ENCODE measurements around the gene RNF213.

RNF213 gene

GRCh38 chr17:80444644-80444979 is 184.0 kb downstream of the RNF213 start (continued):
- TF ChIP-seq, protein P1, sequence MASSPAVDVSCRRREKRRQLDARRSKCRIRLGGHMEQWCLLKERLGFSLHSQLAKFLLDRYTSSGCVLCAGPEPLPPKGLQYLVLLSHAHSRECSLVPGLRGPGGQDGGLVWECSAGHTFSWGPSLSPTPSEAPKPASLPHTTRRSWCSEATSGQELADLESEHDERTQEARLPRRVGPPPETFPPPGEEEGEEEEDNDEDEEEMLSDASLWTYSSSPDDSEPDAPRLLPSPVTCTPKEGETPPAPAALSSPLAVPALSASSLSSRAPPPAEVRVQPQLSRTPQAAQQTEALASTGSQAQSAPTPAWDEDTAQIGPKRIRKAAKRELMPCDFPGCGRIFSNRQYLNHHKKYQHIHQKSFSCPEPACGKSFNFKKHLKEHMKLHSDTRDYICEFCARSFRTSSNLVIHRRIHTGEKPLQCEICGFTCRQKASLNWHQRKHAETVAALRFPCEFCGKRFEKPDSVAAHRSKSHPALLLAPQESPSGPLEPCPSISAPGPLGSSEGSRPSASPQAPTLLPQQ (tag by site-specific recombination; IDR thresholded peaks at IDR 0.05): no peak

DNA sequence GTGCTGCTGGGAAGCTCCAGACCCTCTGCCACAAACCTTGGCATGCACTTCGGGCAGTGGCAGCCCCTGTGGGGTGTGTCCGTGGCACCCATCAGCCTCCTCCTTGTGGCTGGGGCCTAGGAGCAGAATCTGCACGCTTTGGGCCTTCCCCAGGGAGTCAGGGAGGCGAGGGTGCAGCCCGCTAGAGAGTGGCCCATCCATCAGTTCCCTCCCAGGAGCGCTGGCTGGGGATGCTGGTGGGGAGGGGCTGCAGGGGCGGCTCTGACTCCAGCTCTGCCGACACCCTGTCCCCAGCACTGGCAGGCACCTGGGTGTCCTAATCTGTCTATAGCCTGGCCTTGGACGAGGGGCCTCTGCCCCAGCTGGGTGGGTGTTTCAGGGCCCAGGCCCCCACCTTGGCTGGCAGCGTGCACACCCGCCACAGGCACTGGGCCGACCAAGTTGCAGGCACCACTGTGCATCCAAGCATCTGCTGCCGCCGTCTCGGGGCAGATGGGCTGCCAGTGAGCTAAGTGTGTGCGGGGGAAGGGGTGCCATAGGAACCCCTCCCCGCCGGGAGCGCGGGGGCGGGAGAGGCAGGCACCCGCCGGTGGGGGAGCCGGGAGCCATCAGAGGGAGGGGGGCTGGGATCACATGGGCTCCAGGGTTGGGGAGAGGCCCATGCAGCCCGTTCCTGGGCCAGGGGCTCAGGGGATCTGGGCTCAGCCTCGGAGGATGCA is 184.5 kb downstream of the RNF213 start:
- ChIA-PET CTCF (interaction anchor here (0.6 to 2.9 kb wide), 2 partner anchors 17 to 18 kb away, joined by 3 to 11 read pairs; no protein-coding TSS in a partner anchor), POLR2A (interaction anchor here (0.6 kb wide), 2 partner anchors 101 to 1439 kb away, joined by 3 read pairs; no protein-coding TSS in a partner anchor)
- TF ChIP-seq ZNF558 (tag by site-specific recombination; IDR thresholded peaks at IDR 0.05) (no peak), ZBTB8A (tag by site-specific recombination; IDR thresholded peaks at IDR 0.05) (peak; percentile 34), ZXDB (tag by site-specific recombination; IDR thresholded peaks at IDR 0.05) (no peak), TCF7L2 (IDR thresholded peaks at IDR 0.05; ENCODE audit: borderline replicate concordance, low read depth, low read length) (no peak), ZNF645 (tag by site-specific recombination; IDR thresholded peaks at IDR 0.05) (no peak), EGR2 (tag by site-specific recombination; IDR thresholded peaks at IDR 0.05; ENCODE audit: low read depth) (no peak), ZNF302 (tag by site-specific recombination; IDR thresholded peaks at IDR 0.05; ENCODE audit: low read depth) (no peak), ZNF354C (tag by site-specific recombination; IDR thresholded peaks at IDR 0.05; ENCODE audit: borderline replicate concordance, low read depth) (no peak), ZNF792 (tag by site-specific recombination; IDR thresholded peaks at IDR 0.05) (no peak), SALL2 (tag by site-specific recombination; IDR thresholded peaks at IDR 0.05; ENCODE audit: borderline replicate concordance) (no peak), ZNF324 (tag by site-specific recombination; IDR thresholded peaks at IDR 0.05) (no peak), ZNF341 (tag by site-specific recombination; IDR thresholded peaks at IDR 0.05; ENCODE audit: low read depth) (no peak), PRDM2 (tag by site-specific recombination; IDR thresholded peaks at IDR 0.05; ENCODE audit: borderline replicate concordance) (no peak), GLIS1 (tag by site-specific recombination; IDR thresholded peaks at IDR 0.05) (0 out of 2 replicates have a peak, but pooled peaks have one; percentile 22), IKZF3 (tag by site-specific recombination; IDR thresholded peaks at IDR 0.05) (no peak), ZNF624 (tag by site-specific recombination; IDR thresholded peaks at IDR 0.05) (no peak), ZFHX2 (tag by site-specific recombination; conservative IDR thresholded peaks at IDR 0.05) (0 out of 2 replicates have a peak, but pooled peaks have one; percentile 13)
- TF ChIP-seq, protein P2, sequence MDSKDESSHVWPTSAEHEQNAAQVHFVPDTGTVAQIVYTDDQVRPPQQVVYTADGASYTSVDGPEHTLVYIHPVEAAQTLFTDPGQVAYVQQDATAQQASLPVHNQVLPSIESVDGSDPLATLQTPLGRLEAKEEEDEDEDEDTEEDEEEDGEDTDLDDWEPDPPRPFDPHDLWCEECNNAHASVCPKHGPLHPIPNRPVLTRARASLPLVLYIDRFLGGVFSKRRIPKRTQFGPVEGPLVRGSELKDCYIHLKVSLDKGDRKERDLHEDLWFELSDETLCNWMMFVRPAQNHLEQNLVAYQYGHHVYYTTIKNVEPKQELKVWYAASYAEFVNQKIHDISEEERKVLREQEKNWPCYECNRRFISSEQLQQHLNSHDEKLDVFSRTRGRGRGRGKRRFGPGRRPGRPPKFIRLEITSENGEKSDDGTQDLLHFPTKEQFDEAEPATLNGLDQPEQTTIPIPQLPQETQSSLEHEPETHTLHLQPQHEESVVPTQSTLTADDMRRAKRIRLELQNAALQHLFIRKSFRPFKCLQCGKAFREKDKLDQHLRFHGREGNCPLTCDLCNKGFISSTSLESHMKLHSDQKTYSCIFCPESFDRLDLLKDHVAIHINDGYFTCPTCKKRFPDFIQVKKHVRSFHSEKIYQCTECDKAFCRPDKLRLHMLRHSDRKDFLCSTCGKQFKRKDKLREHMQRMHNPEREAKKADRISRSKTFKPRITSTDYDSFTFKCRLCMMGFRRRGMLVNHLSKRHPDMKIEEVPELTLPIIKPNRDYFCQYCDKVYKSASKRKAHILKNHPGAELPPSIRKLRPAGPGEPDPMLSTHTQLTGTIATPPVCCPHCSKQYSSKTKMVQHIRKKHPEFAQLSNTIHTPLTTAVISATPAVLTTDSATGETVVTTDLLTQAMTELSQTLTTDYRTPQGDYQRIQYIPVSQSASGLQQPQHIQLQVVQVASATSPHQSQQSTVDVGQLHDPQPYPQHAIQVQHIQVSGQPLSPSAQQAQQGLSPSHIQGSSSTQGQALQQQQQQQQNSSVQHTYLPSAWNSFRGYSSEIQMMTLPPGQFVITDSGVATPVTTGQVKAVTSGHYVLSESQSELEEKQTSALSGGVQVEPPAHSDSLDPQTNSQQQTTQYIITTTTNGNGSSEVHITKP (tag by site-specific recombination; IDR thresholded peaks at IDR 0.05): no peak
- no peak overlapping the region for H3K27ac ChIP-seq (ENCODE audit: extremely low read depth, low read depth, low read length)
- H3K9me3 ChIP-seq (ENCODE audit: control insufficient read depth, insufficient read depth, low read depth, low read length): no peaks in the 10 kb centered on the region
- H3K36me3 ChIP-seq (ENCODE audit: control insufficient read depth in 2 of 2, insufficient read depth in 1 of 2, low read length in 2 of 2): no peaks in the 10 kb centered on the region
- H3K4me3 ChIP-seq (ENCODE audit: low read depth, low read length): no peak overlapping the region
- peaks cover 3% of the 10 kb centered on the region; the same call in 1 of the 2 replicates for H3K4me1 ChIP-seq (ENCODE audit: control insufficient read depth, insufficient read depth, low read length)

Data from HEK293 (cell line).